MCF 10A (cell line): ENCODE results near the gene CATSPERB. TPM values are rescaled to one million over a fixed set of nuclear protein-coding genes. Genes with fewer than 3 reads are reported as not detected.

Source experiments
- BruUV-seq: library from RNA; stranded (reverse); fragments of 400-500 nt; replicated peaks from 2 replicates; lab custom pipeline; 2021; lab: Mats Ljungman, UMichigan
- CTCF ChIA-PET: fragments of 300-600 bp; sonication (Branson Sonifier 250); formaldehyde crosslinking; extraction: SDS; loops from one replicate; lab custom pipeline; 2021; ENCODE audit warnings: antibody characterized with exemption, inconsistent platforms; lab: Yijun Ruan, JAX
- POLR2A ChIA-PET: fragments of 300-600, 350-650 bp; sonication (Branson Sonifier 250); formaldehyde crosslinking; extraction: SDS; loops from one replicate; lab custom pipeline; 2020; ENCODE audit warnings: antibody characterized with exemption, inconsistent platforms; lab: Yijun Ruan, JAX
- DNase-seq: peaks from one replicate; pipeline ENCODE4 v3.0.0-alpha.2; 2018; ENCODE audit not compliant: unreplicated experiment
- H3K27ac Mint-ChIP-seq: one replicate; pipeline ENCODE4 v1.8.0; 2022; ENCODE audit warnings: mild to moderate bottlenecking, low read depth, mixed read lengths; ENCODE audit not compliant: unreplicated experiment
- H3K27me3 Mint-ChIP-seq: one replicate; pipeline ENCODE4 v1.8.0; 2022; ENCODE audit warnings: mixed read lengths; ENCODE audit not compliant: insufficient read depth, unreplicated experiment
- H3K36me3 Mint-ChIP-seq: one replicate; pipeline ENCODE4 v1.8.0; 2022; ENCODE audit warnings: mild to moderate bottlenecking, moderate library complexity, mixed read lengths; ENCODE audit not compliant: insufficient read depth, unreplicated experiment
- H3K4me1 Mint-ChIP-seq: one replicate; pipeline ENCODE4 v1.8.0; 2022; ENCODE audit warnings: mixed read lengths; ENCODE audit not compliant: insufficient read depth, unreplicated experiment
- H3K4me3 Mint-ChIP-seq: one replicate; pipeline ENCODE4 v1.8.0; 2022; ENCODE audit warnings: mild to moderate bottlenecking, moderate library complexity, mixed read lengths; ENCODE audit not compliant: unreplicated experiment
- H3K9me3 Mint-ChIP-seq: one replicate; pipeline ENCODE4 v1.8.0; 2022; ENCODE audit warnings: mixed read lengths; ENCODE audit not compliant: unreplicated experiment
- CTCF ChIP-seq: fragments of 200-600 bp; IDR thresholded peaks from one replicate; pipeline ENCODE4 v1.8.0; 2022; ENCODE audit warnings: antibody characterized with exemption, mild to moderate bottlenecking; ENCODE audit not compliant: unreplicated experiment
- intact Hi-C: fragments of 100-400 bp; cut with micrococcal nuclease; formaldehyde crosslinking; loops from 2 replicates; pipeline ENCODE4 v1.14.1; 2022
- total RNA-seq: library from RNA; stranded (reverse); gene quantifications from 2 replicates; pipeline ENCODE4 v1.2.3, GENCODE V29; 2022

Gene CATSPERB
- total RNA-seq, 1 experiment from 2014 or later: 1.1 TPM

- Mint-ChIP-seq H3K4me1 (peaks cover 5% of the 10 kb centered on the region), H3K36me3 (no peaks in the 10 kb centered on the region), H3K27ac (no peak overlapping the region), H3K27me3 (no peaks in the 10 kb centered on the region), H3K4me3 (no peak overlapping the region), H3K9me3 (peaks cover 8% of the 10 kb centered on the region)
- BruUV-seq: no TSS peak
- no peak for TF ChIP-seq CTCF
- CTCF ChIA-PET: interaction anchor here (0.6 to 1.7 kb wide), 4 partner anchors 41 to 342 kb away, joined by 3 to 7 read pairs (median 4); no protein-coding TSS in a partner anchor
- POLR2A ChIA-PET: no interaction called here
- intact Hi-C loops: loop anchor here (5.0 kb wide), 3 partner anchors 182 to 342 kb away; no protein-coding TSS in a partner anchor
- peak; percentile 21 for DNase-seq
These were observed 77.0 kb downstream of the CATSPERB start for GRCh38 chr14:91654836-91655235.

DNA sequence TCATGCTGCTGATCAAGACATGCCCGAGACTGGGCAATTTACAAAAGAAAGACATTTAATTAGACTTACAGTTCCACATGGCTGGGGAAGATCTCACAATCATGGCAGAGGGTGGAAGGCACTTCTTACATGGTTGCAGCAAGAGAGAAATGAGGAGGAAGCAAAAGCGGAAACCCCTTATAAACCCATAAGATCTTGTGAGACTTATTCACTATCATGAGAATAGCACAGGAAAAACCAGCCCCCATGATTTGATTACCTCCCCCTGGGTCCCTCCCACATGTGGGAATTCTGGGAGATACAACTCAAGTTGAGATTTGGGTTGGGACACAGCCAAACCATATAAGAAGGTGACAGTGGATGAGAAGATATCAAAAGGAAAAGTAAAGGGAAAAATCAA, 78.4 kb downstream of the CATSPERB start:
- Mint-ChIP-seq H3K4me1 (peaks cover 5% of the 10 kb centered on the region), H3K9me3 (peaks cover 8% of the 10 kb centered on the region), H3K36me3 (no peaks in the 10 kb centered on the region), H3K4me3 (no peak overlapping the region), H3K27ac (no peak overlapping the region), H3K27me3 (no peaks in the 10 kb centered on the region)
- no peak for DNase-seq
- TF ChIP-seq CTCF: no peak
- ChIA-PET CTCF (no interaction called here), POLR2A (interaction anchor here (0.7 kb wide), 1 partner anchor 22 kb away, joined by 3 read pairs; no protein-coding TSS in a partner anchor)
- intact Hi-C loops: loop anchor here (5.0 kb wide), 3 partner anchors 184 to 344 kb away; no protein-coding TSS in a partner anchor
- no TSS peak for BruUV-seq

DNA sequence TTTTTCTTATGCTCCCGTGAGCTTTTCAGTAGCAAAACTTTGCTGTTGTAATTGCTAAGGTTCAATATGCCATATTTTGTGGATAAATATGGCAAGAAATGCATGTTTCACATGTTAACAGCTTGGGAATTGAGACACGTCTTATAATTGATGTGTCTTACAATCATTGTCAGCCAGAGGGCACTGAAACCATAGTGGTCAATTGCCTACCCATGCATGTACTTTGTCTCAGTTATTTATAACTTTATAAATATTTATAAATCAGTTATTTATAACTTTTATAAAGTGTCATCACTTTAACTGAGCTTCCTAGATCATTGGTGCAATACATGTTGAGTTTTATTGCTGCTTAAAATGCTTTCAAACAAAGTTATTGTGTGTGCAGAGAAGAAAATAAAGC, 82.0 kb downstream of the CATSPERB start:
- Mint-ChIP-seq H3K9me3 (peaks cover 8% of the 10 kb centered on the region), H3K27me3 (no peaks in the 10 kb centered on the region), H3K4me1 (peaks cover 5% of the 10 kb centered on the region), H3K27ac (no peak overlapping the region), H3K4me3 (no peak overlapping the region), H3K36me3 (no peaks in the 10 kb centered on the region)
- DNase-seq: peak; percentile 57
- peak; percentile 76 for TF ChIP-seq CTCF
- no TSS peak for BruUV-seq
- ChIA-PET CTCF (interaction anchor here (0.6 to 5.0 kb wide), 29 partner anchors 8 to 349 kb away, joined by 3 to 87 read pairs (median 4); no protein-coding TSS in a partner anchor), POLR2A (interaction anchor here (1.4 kb wide), 1 partner anchor 347 kb away, joined by 6 read pairs; no protein-coding TSS in a partner anchor)
- intact Hi-C loops: loop anchor here (5.0 kb wide), 3 partner anchors 187 to 347 kb away; no protein-coding TSS in a partner anchor

DNA sequence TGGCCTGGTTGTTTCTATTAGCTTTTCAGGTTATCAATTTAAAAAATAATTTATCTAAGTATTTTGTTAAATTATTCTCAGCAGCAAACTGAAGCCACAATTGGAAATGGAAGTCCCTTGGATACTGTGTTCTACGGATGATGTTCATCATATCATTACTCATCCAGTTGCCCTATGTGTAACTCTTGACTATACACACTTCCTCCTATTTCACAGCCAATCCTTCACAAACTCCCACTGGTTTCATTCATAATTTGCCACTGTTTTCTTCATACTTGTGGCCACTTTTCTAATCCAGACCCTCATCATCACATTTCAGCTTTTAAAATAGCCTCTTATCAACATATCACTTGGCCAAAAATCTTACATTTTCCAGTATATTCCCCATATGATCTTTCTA, 84.0 kb downstream of the CATSPERB start:
- Mint-ChIP-seq H3K4me3 (no peak overlapping the region), H3K9me3 (peaks cover 8% of the 10 kb centered on the region), H3K27me3 (no peaks in the 10 kb centered on the region), H3K36me3 (no peaks in the 10 kb centered on the region), H3K4me1 (peaks cover 4% of the 10 kb centered on the region), H3K27ac (no peak overlapping the region)
- intact Hi-C loops: no loop called here
- CTCF ChIA-PET: interaction anchor here (1.2 to 5.0 kb wide), 2 partner anchors 263 to 349 kb away, joined by 3 to 87 read pairs; no protein-coding TSS in a partner anchor
- DNase-seq: no peak
- BruUV-seq: no TSS peak
- POLR2A ChIA-PET: interaction anchor here (0.9 kb wide), 2 partner anchors 138 to 332 kb away, joined by 3 to 4 read pairs; partner anchors contain the start of gene PPP4R3A
- TF ChIP-seq CTCF: no peak
